Thoracic aorta (tissue), 2 donors: ENCODE data around the gene MGLL. TPM values are rescaled to one million over a fixed set of nuclear protein-coding genes. Genes with fewer than 3 reads are reported as not detected.

Source experiments
- ATAC-seq: fragments of 150-250 bp; one replicate; pipeline ENCODE4 v1.8.0; 2017; ENCODE audit warnings: low read depth; ENCODE audit not compliant: insufficient number of reproducible peaks, low FRiP score
- DNase-seq: peaks from one replicate; pipeline ENCODE4 v3.0.0-alpha.2; 2020; ENCODE audit warnings: low spot score
- H3K27ac ChIP-seq, 2 donors: fragments of 200-600 bp; sonication (generic); 1 replicate in 1 of 2; 2 replicates in 1 of 2; pipeline ENCODE4 v1.5.1; 2016; ENCODE audit warnings: mild to moderate bottlenecking in 2 of 2, moderate library complexity in 2 of 2
- H3K27me3 ChIP-seq: fragments of 200-600 bp; sonication (generic); replicated peaks from 2 replicates; pipeline ENCODE4 v1.6.0; 2016; ENCODE audit warnings: mild to moderate bottlenecking; ENCODE audit not compliant: insufficient read depth
- H3K36me3 ChIP-seq: fragments of 200-600 bp; sonication (generic); one replicate; pipeline ENCODE4 v1.5.1; 2016
- H3K4me1 ChIP-seq, 2 donors: fragments of 200-600 bp; sonication (generic); 1 replicate in 1 of 2; 2 replicates in 1 of 2; pipeline versions ENCODE4 v1.5.1 to v1.6.0; 2016; ENCODE audit warnings: low read depth in 2 of 2, mild to moderate bottlenecking in 1 of 2; ENCODE audit not compliant: control insufficient read depth in 1 of 2
- H3K4me3 ChIP-seq: fragments of 200-600 bp; sonication (generic); 2 replicates; pipeline ENCODE4 v1.5.1; 2016; ENCODE audit warnings: mild to moderate bottlenecking
- H3K9me3 ChIP-seq: fragments of 200-600 bp; sonication (generic); 2 replicates; pipeline ENCODE4 v1.5.1; 2016
- CTCF ChIP-seq: fragments of 200-600 bp; sonication (generic); IDR thresholded peaks from one replicate; pipeline ENCODE4 v1.5.1; 2019; ENCODE audit warnings: antibody characterized with exemption
- total RNA-seq, 2 donors: library from RNA; depleted of rRNA; stranded (reverse); fragments of >200 nt; gene quantifications; one replicate each; pipeline versions ENCODE4 v1.1.0 to v1.2.3, GENCODE V29; 2016

Gene MGLL
- total RNA-seq, 2 donors from 2014 or later: 57.6 to 71.8 TPM

- Histone ChIP-seq H3K27me3 (no peaks in the 10 kb centered on the region), H3K9me3 (no peaks in the 10 kb centered on the region), H3K4me1 (peaks cover 15 to 46% of the 10 kb centered on the region in 2 donors), H3K27ac (no peak overlapping the region), H3K4me3 (no peak overlapping the region), H3K36me3 (no peaks in the 10 kb centered on the region)
- DNase-seq (no peak), ATAC-seq (no peak)
- no peak for TF ChIP-seq CTCF
Observed at GRCh38 chr3:127796045-127796830, 26.1 kb downstream of the MGLL start.

GRCh38 chr3:127794972-127795371 is 27.3 kb downstream of the MGLL start:
- H3K4me1 ChIP-seq: peaks cover 17 to 51% of the 10 kb centered on the region in 2 donors
- no peak for TF ChIP-seq CTCF

GRCh38 chr3:127794402-127794801 is 27.9 kb downstream of the MGLL start:
- H3K4me3 ChIP-seq: no peak overlapping the region
- H3K27me3 ChIP-seq: no peaks in the 10 kb centered on the region
- no peaks in the 10 kb centered on the region for H3K36me3 ChIP-seq
- no peak overlapping the region for H3K27ac ChIP-seq
- DNase-seq: no peak
- ATAC-seq: no peak
- no peaks in the 10 kb centered on the region for H3K9me3 ChIP-seq
- TF ChIP-seq CTCF: no peak
- peaks cover 17 to 45% of the 10 kb centered on the region in 2 donors for H3K4me1 ChIP-seq

More at GRCh38 chr3:127794972-127795371, 27.3 kb downstream of the MGLL start:
- ATAC-seq (no peak), DNase-seq (no peak)
- no peaks in the 10 kb centered on the region for H3K27me3 ChIP-seq
- H3K36me3 ChIP-seq: no peaks in the 10 kb centered on the region
- no peaks in the 10 kb centered on the region for H3K9me3 ChIP-seq
- no peak overlapping the region for H3K4me3 ChIP-seq
- no peak overlapping the region for H3K27ac ChIP-seq

GRCh38 chr3:127792541-127793292 is 29.6 kb downstream of the MGLL start:
- Histone ChIP-seq H3K4me3 (no peak overlapping the region), H3K36me3 (no peaks in the 10 kb centered on the region), H3K9me3 (no peaks in the 10 kb centered on the region), H3K4me1 (peaks cover 24 to 57% of the 10 kb centered on the region in 2 donors), H3K27me3 (no peaks in the 10 kb centered on the region), H3K27ac (peak overlapping the region in 1 of 2 donors; percentile 32)
- ATAC-seq (no peak), DNase-seq (no peak)
- no peak for TF ChIP-seq CTCF

GRCh38 chr3:127791221-127791913 is 30.9 kb downstream of the MGLL start:
- ATAC-seq: no peak
- H3K27me3 ChIP-seq: no peaks in the 10 kb centered on the region
- TF ChIP-seq CTCF: no peak
- H3K4me3 ChIP-seq: no peak overlapping the region
- no peak for DNase-seq
- H3K27ac ChIP-seq: peak overlapping the region; percentile 27 to 35
- H3K36me3 ChIP-seq: no peaks in the 10 kb centered on the region
- peaks cover 32 to 62% of the 10 kb centered on the region in 2 donors for H3K4me1 ChIP-seq
- H3K9me3 ChIP-seq: no peaks in the 10 kb centered on the region
